Smooth muscle cell (in vitro differentiated cells): ENCODE measurements around the gene SELENOM. TPM values are rescaled to one million over a fixed set of nuclear protein-coding genes. Genes with fewer than 3 reads are reported as not detected.

Experiments used
- DNase-seq: peaks from one replicate; lab custom pipeline; 2025; ENCODE audit not compliant: unreplicated experiment; lab: John Stamatoyannopoulos, UW
- H2AFZ ChIP-seq: fragments of 200-600 bp; sonication (generic); 2 replicates; pipeline ENCODE4 v1.6.0; 2016; ENCODE audit warnings: antibody characterized with exemption, low read depth, mild to moderate bottlenecking
- H3F3A ChIP-seq: fragments of 200-600 bp; sonication (generic); 2 replicates; pipeline ENCODE4 v1.6.0; 2017; ENCODE audit warnings: antibody characterized with exemption, low read depth
- H3K27ac ChIP-seq: fragments of 200-600 bp; sonication (generic); 2 replicates; pipeline ENCODE4 v1.5.1; 2016; ENCODE audit warnings: low read depth, mild to moderate bottlenecking
- H3K27me3 ChIP-seq: fragments of 200-600 bp; sonication (generic); 2 replicates; pipeline ENCODE4 v1.6.1; 2016; ENCODE audit warnings: low read depth, mild to moderate bottlenecking
- H3K36me3 ChIP-seq: fragments of 200-600 bp; sonication (generic); 2 replicates; pipeline ENCODE4 v1.5.1; 2016; ENCODE audit warnings: low read depth
- H3K4me1 ChIP-seq: fragments of 200-600 bp; sonication (generic); 2 replicates; pipeline ENCODE4 v1.5.1; 2016; ENCODE audit warnings: low read depth
- H3K4me2 ChIP-seq: fragments of 200-600 bp; sonication (generic); 2 replicates; pipeline ENCODE4 v1.6.0; 2016; ENCODE audit warnings: mild to moderate bottlenecking
- H3K4me3 ChIP-seq: fragments of 200-600 bp; sonication (generic); 2 replicates; pipeline ENCODE4 v1.5.1; 2016; ENCODE audit warnings: mild to moderate bottlenecking
- H3K79me2 ChIP-seq: fragments of 200-600 bp; sonication (generic); 2 replicates; pipeline ENCODE4 v1.6.0; 2016; ENCODE audit warnings: low read depth, mild to moderate bottlenecking
- H3K9ac ChIP-seq: fragments of 200-600 bp; sonication (generic); 2 replicates; pipeline ENCODE4 v1.6.0; 2016; ENCODE audit warnings: low read depth
- H3K9me3 ChIP-seq: fragments of 200-600 bp; sonication (generic); replicated peaks from 2 replicates; pipeline ENCODE4 v1.5.1; 2016; ENCODE audit warnings: low read depth
- H4K20me1 ChIP-seq: fragments of 200-600 bp; sonication (generic); 2 replicates; pipeline ENCODE4 v1.6.0; 2016; ENCODE audit warnings: low read depth
- CTCF ChIP-seq: fragments of 200-600 bp; sonication (generic); IDR thresholded peaks from 2 replicates; pipeline ENCODE4 v1.5.1; 2017; ENCODE audit warnings: borderline replicate concordance, mild to moderate bottlenecking, antibody characterized with exemption; ENCODE audit not compliant: insufficient read depth, poor library complexity, severe bottlenecking
- WGBS: methylation state at CpG from one replicate; pipeline ENCODE4 v1.1.7; 2016; ENCODE audit warnings: low lambda C conversion rate; 5-methylcytosine and 5-hydroxymethylcytosine counted together
- polyA plus RNA-seq: library from polyadenylated mRNA; unstranded; fragments of >200 nt; fragmentation: Nextera tagmentation; extraction: Ambion mirVana; gene quantifications from 2 replicates; pipeline ENCODE4 v1.2.1, GENCODE V29; 2016
- total RNA-seq: library from RNA; depleted of rRNA; stranded (reverse); fragments of >200 nt; gene quantifications from 2 replicates; pipeline ENCODE4 v1.2.3, GENCODE V29; 2014

The SELENOM gene
- total and polyA plus RNA-seq, 2 experiments from 2014 or later, result 450 to 600 TPM

- Histone ChIP-seq H2AFZ (no peak overlapping the region), H3K9ac (no peak overlapping the region), H3K36me3 (no peaks in the 10 kb centered on the region), H3F3A (no peaks in the 10 kb centered on the region), H3K4me2 (no peak overlapping the region), H3K79me2 (no peaks in the 10 kb centered on the region), H4K20me1 (no peaks in the 10 kb centered on the region), H3K27me3 (peaks cover 26% of the 10 kb centered on the region), H3K4me3 (no peak overlapping the region), H3K4me1 (peaks cover 6% of the 10 kb centered on the region), H3K9me3 (no peaks in the 10 kb centered on the region), H3K27ac (no peak overlapping the region)
- no peak for DNase-seq
- WGBS, result 76% methylated on average over 8 of the region's 10 CpGs
- TF ChIP-seq CTCF, result no peak
These were observed 30.4 kb upstream of the SELENOM start for GRCh38 chr22:31137721-31138120.

- H3F3A ChIP-seq, result no peaks in the 10 kb centered on the region
- H3K27me3 ChIP-seq, result peaks cover 26% of the 10 kb centered on the region
- no peak for DNase-seq
- no peaks in the 10 kb centered on the region for H3K79me2 ChIP-seq
- H4K20me1 ChIP-seq, result no peaks in the 10 kb centered on the region
- no peaks in the 10 kb centered on the region for H3K9me3 ChIP-seq
- H3K4me3 ChIP-seq, result no peak overlapping the region
- no peak overlapping the region for H3K27ac ChIP-seq
- no peak overlapping the region for H2AFZ ChIP-seq
- peaks cover 6% of the 10 kb centered on the region for H3K4me1 ChIP-seq
- WGBS, result 91% methylated on average over 9 of the region's 16 CpGs
- no peak for TF ChIP-seq CTCF
- H3K4me2 ChIP-seq, result no peak overlapping the region
- no peaks in the 10 kb centered on the region for H3K36me3 ChIP-seq
- no peak overlapping the region for H3K9ac ChIP-seq
These were observed 29.3 kb upstream of the SELENOM start for GRCh38 chr22:31136711-31137110.

GRCh38 chr22:31136155-31136554 lies 28.8 kb upstream of the SELENOM start:
- peaks cover 6% of the 10 kb centered on the region for H3K4me1 ChIP-seq
- no peak overlapping the region for H3K4me3 ChIP-seq
- no peak for DNase-seq
- no peaks in the 10 kb centered on the region for H4K20me1 ChIP-seq
- H3K36me3 ChIP-seq, result no peaks in the 10 kb centered on the region
- H3K9me3 ChIP-seq, result no peaks in the 10 kb centered on the region
- no peaks in the 10 kb centered on the region for H3K79me2 ChIP-seq
- H3K9ac ChIP-seq, result no peak overlapping the region
- 94% methylated on average over 9 of the region's 9 CpGs for WGBS
- peaks cover 26% of the 10 kb centered on the region for H3K27me3 ChIP-seq
- no peak overlapping the region for H2AFZ ChIP-seq
- no peak for TF ChIP-seq CTCF
- no peak overlapping the region for H3K27ac ChIP-seq
- H3F3A ChIP-seq, result no peaks in the 10 kb centered on the region
- H3K4me2 ChIP-seq, result no peak overlapping the region

DNA sequence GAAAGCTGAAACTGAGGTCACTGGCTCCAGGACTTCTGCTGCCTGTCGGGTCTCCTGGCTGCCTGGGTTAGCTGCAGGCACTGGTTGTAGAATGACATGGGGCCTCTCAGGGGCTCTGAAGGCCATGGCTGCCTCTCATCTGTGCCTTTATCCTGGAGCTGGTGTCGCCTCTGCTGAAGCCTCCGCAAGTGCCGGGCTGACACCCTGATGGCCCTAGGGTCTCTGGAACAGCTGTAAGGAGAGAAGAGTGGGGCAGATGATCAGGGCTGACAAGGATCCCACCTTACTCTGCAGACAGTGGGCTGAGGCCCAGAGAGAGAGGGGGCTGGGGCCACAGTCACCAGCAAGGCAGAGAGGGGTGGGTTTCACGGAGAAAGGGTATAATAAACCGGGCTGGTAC lies 28.3 kb upstream of the SELENOM start:
- Histone ChIP-seq H3K9me3 (no peaks in the 10 kb centered on the region), H4K20me1 (no peaks in the 10 kb centered on the region), H3K4me3 (no peak overlapping the region), H3K36me3 (no peaks in the 10 kb centered on the region), H3K4me2 (no peak overlapping the region), H3K79me2 (no peaks in the 10 kb centered on the region), H3K27ac (no peak overlapping the region), H3K27me3 (peaks cover 23% of the 10 kb centered on the region), H2AFZ (no peak overlapping the region), H3K4me1 (peaks cover 6% of the 10 kb centered on the region), H3K9ac (no peak overlapping the region), H3F3A (no peaks in the 10 kb centered on the region)
- TF ChIP-seq CTCF, result no peak
- no peak for DNase-seq
- 88% methylated on average over 6 of the region's 6 CpGs for WGBS
